Upper lobe of left lung (tissue), 4 donors: ENCODE results near the gene DLG2.

ENCODE experiments used
- EP300 ChIP-seq, 4 donors: sonication (generic); formaldehyde crosslinking; IDR thresholded peaks; one replicate each; pipeline ENCODE4 v1.5.1; 2017; ENCODE audit warnings: antibody characterized with exemption in 4 of 4, control low read depth in 2 of 4
- POLR2A ChIP-seq, 4 donors: fragments of 450-650 bp; IDR thresholded peaks; one replicate each; pipeline ENCODE4 v1.5.1; 2016 to 2017; ENCODE audit warnings: antibody characterized with exemption in 4 of 4, mild to moderate bottlenecking in 2 of 4
- POLR2AphosphoS5 ChIP-seq, 2 donors: sonication (generic); formaldehyde crosslinking; IDR thresholded peaks; one replicate each; pipeline ENCODE4 v1.5.1; 2017; ENCODE audit warnings: antibody characterized with exemption in 2 of 2
- TF ChIP-seq, protein P1 (sequence below), 6 experiments: fragments of 450-650 bp in 4 of 6; fragments of 200-600 bp in 2 of 6; sonication (generic) in 2 of 6; IDR thresholded peaks; one replicate each; pipeline ENCODE4 v1.5.1; 2016 to 2019; ENCODE audit warnings: antibody characterized with exemption in 6 of 6

- TF ChIP-seq, protein P1, sequence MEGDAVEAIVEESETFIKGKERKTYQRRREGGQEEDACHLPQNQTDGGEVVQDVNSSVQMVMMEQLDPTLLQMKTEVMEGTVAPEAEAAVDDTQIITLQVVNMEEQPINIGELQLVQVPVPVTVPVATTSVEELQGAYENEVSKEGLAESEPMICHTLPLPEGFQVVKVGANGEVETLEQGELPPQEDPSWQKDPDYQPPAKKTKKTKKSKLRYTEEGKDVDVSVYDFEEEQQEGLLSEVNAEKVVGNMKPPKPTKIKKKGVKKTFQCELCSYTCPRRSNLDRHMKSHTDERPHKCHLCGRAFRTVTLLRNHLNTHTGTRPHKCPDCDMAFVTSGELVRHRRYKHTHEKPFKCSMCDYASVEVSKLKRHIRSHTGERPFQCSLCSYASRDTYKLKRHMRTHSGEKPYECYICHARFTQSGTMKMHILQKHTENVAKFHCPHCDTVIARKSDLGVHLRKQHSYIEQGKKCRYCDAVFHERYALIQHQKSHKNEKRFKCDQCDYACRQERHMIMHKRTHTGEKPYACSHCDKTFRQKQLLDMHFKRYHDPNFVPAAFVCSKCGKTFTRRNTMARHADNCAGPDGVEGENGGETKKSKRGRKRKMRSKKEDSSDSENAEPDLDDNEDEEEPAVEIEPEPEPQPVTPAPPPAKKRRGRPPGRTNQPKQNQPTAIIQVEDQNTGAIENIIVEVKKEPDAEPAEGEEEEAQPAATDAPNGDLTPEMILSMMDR (IDR thresholded peaks at IDR 0.05): no peak
- TF ChIP-seq POLR2A (IDR thresholded peaks at IDR 0.05): no peak
- no peak for TF ChIP-seq EP300 (IDR thresholded peaks at IDR 0.05)
- no peak for TF ChIP-seq POLR2AphosphoS5 (IDR thresholded peaks at IDR 0.05)
Measured at GRCh38 chr11:84775503-84775902, 851.6 kb downstream of the DLG2 start.
